Left forelimb (tissue), 1 donor: Measurements from ENCODE around the gene EDN1.
"Not testable (repeated sequence)": the region's sequence is repeated elsewhere in the genome, so short reads cannot be mapped to it uniquely, and the experiment has no call there.

Experiments
- DNase-seq: peaks from one replicate; pipeline ENCODE4 v3.0.0-alpha.2; 2018; ENCODE audit warnings: low spot score

Gene EDN1

DNA sequence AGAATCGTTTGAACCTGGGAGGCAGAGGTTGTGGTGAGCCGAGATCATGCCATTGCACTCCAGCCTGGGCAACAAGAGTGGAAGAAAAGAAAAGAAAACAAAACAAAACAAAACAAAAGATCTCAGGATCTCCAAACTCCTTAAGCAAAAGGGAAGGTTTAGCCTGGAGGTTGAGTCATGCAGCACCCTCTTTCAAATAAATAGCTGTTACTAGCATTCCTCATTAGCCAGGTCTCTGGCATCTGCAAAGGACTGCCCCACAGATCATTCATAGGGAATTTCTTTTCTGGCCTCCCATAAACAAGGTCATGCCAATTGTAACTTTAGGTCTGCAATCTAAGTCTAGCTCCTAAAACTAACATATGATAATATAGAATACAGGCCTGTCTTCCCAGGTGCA is 37.2 kb downstream of the EDN1 start:
- DNase-seq: no peak

DNA sequence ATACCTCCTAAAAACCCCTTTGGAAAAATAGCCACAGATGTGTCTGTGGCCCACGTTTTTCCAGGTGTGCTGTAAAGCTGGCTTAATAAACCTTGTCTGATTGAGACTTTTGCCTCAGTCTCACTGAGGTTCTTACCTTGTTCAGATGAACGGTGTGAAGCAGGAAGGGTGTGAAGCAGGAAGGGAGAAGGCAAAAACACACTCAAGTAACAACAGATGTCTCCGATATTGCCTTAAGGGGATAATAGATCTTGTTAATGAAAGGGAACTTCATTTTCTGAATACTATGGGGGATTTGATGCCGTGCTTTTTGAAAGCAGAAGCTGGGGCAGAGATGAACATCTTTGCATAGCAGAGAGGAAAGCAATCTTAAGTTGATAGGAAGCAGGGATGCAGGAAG is 37.8 kb downstream of the EDN1 start:
- DNase-seq: no peak

GRCh38 chr6:12328701-12329100 is 38.5 kb downstream of the EDN1 start:
- no peak for DNase-seq

DNA sequence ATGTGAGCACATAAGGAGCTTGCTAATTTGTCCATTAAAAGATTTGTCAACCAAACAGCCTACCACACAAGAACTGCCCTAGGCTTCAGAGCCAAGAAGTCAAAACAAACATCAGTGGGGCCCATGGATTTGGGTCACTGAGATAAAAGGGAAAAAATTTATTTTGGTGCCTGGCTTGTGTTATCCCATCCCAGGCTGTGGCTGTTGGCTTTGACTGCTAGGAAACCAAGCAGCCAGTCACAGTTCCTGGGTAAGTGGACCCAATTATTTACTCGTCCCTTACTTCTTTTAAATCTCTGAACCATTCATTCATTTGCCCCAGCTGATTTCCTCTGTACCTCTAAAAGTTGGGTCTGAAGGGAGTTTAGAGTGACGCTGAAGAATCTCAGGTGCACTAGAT is 41.3 kb downstream of the EDN1 start:
- no peak for DNase-seq

DNA sequence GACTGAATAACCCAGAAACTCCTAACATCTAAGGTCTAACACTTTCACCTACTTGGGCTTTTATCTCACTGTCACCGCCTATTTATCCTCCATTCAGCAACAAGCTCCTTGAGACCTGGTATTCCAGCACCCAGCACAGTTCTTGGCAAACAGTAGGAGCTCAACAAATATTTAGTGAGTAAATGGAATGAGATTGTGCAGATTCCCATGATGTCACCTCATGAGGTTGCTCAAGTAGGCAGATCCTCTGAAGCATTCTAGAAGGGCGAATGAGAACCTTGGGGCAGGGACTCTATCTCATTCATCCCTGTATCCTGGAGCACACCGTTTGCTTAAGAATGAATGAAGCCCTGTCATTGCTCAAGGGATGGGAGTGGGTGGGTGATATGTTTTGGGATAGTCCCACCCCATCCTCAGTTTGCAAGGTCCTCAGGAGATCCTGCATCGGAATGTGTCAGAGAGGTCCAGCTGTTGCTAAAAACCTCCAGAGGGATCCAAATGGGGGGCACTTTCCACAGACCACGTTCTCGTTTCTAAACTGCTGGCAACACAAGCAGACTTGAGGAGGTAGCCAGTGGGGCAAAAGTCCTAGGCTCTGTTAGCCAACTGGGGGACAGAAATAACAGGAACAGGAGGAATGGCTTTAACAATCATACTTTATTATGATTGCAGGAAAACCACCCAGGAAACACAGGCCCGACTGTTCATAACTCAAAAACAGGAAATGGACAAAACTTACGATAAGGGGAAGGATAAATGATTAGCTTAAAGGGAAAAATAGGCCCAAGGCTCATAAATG is 42.0 kb downstream of the EDN1 start:
- DNase-seq: no peak

DNA sequence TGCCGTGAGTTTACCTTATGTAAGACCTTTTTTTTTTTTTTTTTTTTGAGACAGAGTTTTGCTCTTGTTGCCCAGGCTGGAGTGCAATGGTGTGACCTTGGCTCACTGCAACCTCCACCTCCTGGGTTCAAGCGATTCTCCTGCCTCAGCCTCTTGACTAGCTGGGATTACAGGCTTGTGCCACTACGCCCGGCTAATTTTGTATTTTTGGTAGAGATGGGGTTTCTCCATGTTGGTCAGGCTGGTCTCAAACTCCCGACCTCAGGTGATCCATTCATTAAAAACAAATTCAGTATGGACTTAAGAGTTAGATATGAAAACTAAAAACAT is 42.6 kb downstream of the EDN1 start:
- not testable (repeated sequence) for DNase-seq

DNA sequence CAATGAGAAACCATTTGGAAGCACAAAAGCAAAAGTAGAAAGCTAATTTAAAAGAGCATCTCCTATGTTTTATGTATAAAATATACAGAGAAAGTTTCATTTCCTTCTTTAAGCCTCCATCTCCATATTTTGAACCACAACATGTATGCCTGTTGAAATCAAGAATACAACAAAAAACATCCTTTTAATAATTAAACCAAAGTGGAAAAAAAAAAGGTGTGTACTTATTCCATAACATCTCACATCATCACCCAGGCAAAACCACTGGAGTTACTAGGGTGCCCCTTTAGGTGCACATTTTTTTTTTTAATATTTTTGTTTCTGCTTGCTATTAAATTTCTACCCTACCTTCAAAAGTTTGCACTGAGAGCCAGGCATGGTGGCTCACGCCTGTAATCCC is 43.0 kb downstream of the EDN1 start:
- DNase-seq: no peak

GRCh38 chr6:12334526-12335130 is 44.5 kb downstream of the EDN1 start:
- no peak for DNase-seq

DNA sequence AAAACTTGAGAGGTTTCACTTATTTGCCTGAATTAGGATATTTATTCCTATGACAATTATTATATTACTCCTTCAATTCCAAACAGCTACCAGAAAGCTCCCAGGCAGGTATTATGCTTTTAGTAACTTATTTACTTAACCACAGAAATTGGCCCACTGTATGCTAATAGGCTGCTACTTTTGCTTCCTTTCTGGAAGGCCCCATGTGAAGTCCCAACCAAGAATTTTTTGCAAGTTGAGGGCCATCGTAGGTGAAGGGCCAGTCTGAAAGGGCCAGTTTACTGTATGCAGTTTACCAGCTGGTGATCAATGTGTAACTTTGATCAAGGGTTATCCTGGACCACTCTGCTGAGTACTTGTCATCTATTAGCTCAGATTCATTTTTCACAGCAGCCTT is 45.0 kb downstream of the EDN1 start:
- DNase-seq: no peak

DNA sequence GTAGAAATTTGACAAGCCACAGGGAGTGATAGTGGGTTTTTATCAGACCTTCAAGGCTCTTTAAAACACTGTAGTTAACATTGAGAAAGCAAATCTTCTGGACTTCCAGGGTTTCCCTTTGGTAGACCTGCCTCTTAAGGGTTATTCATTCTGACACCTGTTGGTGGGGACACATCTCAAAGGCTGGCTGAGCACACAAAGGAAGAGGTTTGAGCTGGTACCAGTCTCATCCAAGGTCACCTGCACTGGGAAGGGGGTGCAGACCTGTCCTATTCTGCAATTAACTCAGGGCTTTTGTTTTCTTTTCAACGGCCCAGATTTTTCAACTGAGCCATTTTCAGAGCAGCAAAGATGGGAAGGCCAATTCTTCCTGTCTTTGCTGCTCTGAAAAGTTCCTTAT is 45.6 kb downstream of the EDN1 start:
- DNase-seq: no peak

- no peak for DNase-seq
Measured at GRCh38 chr6:12336121-12336971, 46.2 kb downstream of the EDN1 start.

DNA sequence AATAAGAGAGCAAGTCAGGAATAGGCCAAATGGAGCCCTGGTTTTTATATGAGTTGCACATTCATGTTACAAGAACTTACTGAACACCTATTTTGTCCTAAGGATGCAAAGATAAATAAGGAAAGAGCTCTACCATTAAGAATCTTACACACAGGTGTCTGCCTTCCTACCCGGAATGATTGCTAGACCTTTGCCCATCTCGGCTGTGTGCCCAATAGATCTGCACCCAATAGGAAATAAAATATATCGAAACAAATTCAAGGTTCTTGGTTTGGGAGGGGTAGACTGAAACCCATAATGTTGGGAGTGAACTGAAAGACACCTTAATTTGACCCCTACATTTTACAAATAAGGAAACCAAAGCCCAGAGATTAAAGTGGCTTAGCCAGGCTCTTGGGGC is 48.9 kb downstream of the EDN1 start:
- DNase-seq: no peak

DNA sequence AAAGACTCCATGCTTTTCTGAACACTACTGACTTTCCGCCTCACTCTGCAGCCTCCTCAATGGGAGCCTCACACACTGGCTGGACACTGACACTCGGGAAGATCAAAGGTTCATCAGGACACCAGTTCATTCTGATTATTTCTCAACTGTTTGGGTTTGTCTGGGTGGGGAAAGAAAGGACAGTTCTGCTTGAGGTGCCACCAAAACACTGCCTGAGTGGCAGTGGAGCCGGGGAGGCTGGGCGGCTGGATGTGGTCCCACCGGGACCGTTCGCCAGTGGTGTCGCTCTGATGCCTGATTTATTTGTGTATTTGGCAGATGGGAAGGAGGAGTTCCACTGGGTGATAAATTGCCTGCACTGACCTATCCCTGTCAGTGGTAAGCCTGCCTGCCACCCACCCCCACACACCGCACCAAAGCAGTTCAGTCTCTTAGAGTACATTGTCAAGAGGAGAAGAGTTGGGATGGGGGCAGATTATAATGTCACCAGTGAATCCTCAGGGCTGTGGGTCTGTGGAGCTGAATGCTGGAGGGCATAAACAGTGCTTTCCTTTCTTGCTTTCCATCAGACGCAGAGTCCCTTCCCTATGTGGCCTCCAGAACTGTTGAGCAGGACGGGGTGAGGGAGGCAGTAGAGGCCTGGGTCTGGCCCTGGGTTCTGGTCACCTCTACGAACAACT is 49.8 kb downstream of the EDN1 start:
- no peak for DNase-seq

DNA sequence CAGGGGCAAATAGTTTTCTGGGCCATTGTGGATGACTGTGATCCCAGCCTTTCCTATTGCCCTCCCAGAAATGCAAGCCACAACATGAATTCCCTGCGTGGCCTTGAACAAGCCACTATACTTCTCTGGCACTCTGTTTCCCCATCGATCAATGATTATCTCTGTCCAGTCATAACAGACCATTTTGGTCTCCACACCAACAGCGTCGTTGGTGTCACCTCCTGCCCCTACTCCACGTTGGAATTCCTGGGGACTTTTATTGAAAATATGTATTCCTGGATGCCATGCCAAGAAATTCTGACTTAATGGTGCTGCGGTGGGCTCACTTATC is 50.3 kb downstream of the EDN1 start:
- DNase-seq: no peak

- DNase-seq: no peak
Measured at GRCh38 chr6:12342664-12343063, 52.5 kb downstream of the EDN1 start.

DNA sequence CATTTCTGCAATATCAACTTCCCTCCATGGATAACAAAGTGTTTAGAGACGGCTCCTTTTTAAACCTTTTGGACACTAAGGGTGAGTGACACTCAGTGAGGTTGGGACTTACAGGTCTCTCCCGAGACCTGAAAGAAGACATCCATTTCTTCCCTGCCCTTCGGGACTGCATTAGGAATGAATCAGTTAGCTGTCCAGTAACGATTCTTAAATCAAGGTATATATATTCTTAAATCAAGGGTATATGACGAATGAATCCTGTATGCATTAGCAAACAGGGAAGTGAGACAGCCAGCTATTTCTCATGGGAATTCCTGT is 52.9 kb downstream of the EDN1 start:
- no peak for DNase-seq

GRCh38 chr6:12343440-12344162 is 53.4 kb downstream of the EDN1 start:
- DNase-seq: no peak

DNA sequence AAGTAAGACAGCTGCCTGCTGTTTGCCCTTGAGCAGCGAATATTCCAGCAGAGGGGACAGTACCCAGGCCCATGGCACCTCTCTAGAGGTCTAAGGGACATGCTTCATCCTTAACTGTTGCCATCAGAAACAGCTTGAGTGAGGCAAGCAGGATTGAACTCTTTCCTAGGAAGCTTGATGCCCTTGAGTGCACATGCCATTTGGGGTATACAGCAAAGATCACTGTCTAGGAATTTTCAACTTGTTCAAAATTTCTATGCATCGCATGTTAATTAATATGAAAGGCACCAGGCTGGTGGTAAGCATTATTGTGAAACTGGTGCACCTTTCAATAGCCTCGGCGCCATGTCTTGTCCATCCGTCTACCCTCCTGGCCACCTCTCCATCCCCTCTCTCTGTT is 54.1 kb downstream of the EDN1 start:
- DNase-seq: no peak

DNA sequence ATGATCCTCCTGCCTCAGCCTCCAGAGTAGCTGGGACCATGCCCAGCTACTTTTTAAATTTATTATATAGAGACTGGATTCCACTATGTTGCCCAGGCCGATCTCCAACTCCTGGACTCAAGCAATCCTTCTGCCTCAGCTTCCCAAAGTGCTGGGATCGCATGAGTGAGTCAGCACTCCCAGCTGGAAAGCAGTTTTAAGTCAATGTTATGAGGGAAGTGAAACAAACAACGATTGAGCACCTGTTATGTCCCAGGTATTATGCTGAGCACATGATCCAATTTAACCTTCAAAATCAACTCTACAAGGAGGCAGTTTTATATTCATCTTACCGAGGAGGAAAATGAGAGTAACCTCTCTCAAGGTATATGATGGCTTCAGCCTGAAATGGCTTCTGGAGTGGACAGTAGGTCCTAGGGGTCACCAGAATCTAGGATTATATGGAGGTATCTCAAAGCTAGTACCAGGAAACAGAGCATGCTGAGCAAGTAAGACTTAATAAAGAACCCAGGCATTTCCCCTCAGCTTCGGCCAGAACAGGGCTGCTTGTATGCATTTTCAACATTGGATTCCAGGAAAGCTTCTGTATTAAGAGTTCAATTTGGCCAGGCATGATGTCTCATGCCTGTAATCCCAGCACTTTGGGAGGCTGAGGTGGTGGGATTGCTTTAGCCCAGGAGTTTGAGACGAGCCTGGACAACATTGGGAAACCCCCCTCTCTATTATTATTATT is 55.0 kb downstream of the EDN1 start:
- no peak for DNase-seq

DNA sequence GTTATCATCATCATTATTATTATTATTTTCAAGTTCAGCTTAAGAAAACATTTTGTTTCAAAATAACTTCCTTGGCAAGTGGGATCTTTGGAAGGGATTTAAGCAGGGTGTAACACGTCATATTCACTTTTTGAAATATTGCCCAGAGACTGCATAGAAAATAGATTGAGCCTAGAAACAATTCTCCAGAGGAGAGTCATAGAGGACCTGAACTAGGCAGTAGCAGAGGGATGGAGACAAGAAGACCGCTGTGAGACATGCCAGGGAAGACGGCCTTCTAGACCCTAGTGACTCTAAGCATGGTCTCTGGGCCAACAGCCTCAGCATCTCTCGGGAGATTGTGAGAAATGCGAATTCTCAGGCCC is 55.5 kb downstream of the EDN1 start:
- DNase-seq: no peak
